HepG2 (cell line): ENCODE data around the gene IGF2BP1. TPM values are rescaled to one million over a fixed set of nuclear protein-coding genes. Genes with fewer than 3 reads are reported as not detected.

Experiments used
- ATF3 ChIP-seq: sonication (generic); formaldehyde crosslinking; IDR thresholded peaks from 2 replicates; pipeline ENCODE4 v1.4.0; 2020; ENCODE audit warnings: missing genetic modification reagents
- CEBPB ChIP-seq: IDR thresholded peaks from 2 replicates; pipeline ENCODE4 v1.6.1; 2011; ENCODE audit warnings: low read depth, low read length, improper control_type of control experiment, borderline replicate concordance
- DNMT1 ChIP-seq: sonication (generic); formaldehyde crosslinking; IDR thresholded peaks from 2 replicates; pipeline ENCODE4 v1.5.1; 2020; ENCODE audit warnings: mild to moderate bottlenecking, missing genetic modification reagents
- HOMEZ ChIP-seq: IDR thresholded peaks from 2 replicates; pipeline ENCODE4 v1.6.1; 2016; ENCODE audit warnings: low read depth
- NR0B2 ChIP-seq: sonication (generic); formaldehyde crosslinking; IDR thresholded peaks from 2 replicates; pipeline ENCODE4 v1.4.0; 2020; ENCODE audit warnings: mild to moderate bottlenecking, missing genetic modification reagents
- NR2F2 ChIP-seq: IDR thresholded peaks from 2 replicates; pipeline ENCODE4 v1.6.1; 2012; ENCODE audit warnings: low read depth, inconsistent platforms, borderline replicate concordance
- PRMT3 ChIP-seq: sonication (generic); formaldehyde crosslinking; IDR thresholded peaks from 2 replicates; pipeline ENCODE4 v1.8.1; 2022; ENCODE audit warnings: low read depth, mild to moderate bottlenecking, moderate library complexity, missing genetic modification reagents, borderline replicate concordance
- RARA ChIP-seq: IDR thresholded peaks from 2 replicates; pipeline ENCODE4 v1.6.1; 2016; ENCODE audit warnings: missing genetic modification reagents, missing compliant biosample characterization
- SMARCE1 ChIP-seq: fragments of 450-650 bp; IDR thresholded peaks from 2 replicates; pipeline ENCODE4 v1.6.1; 2017; ENCODE audit warnings: borderline replicate concordance
- TMF1 ChIP-seq: sonication (generic); formaldehyde crosslinking; IDR thresholded peaks from 2 replicates; pipeline ENCODE4 v1.8.1; 2022; ENCODE audit warnings: low read depth, missing genetic modification reagents
- ZBTB33 ChIP-seq: sonication (generic); formaldehyde crosslinking; IDR thresholded peaks from 2 replicates; pipeline ENCODE4 v1.4.0; 2020; ENCODE audit warnings: missing genetic modification reagents
- ZNF24 ChIP-seq: fragments of 450-650 bp; IDR thresholded peaks from 2 replicates; pipeline ENCODE4 v1.6.1; 2017; ENCODE audit warnings: antibody characterized with exemption, mild to moderate bottlenecking
- ZNF256 ChIP-seq: sonication (generic); formaldehyde crosslinking; conservative IDR thresholded peaks from 2 replicates; pipeline ENCODE4 v1.4.0; 2020; ENCODE audit warnings: missing genetic modification reagents
- ZNF337 ChIP-seq: sonication (generic); formaldehyde crosslinking; IDR thresholded peaks from 2 replicates; pipeline ENCODE4 v1.5.1; 2020; ENCODE audit warnings: missing genetic modification reagents, low read depth, mild to moderate bottlenecking, borderline replicate concordance
- ZNF468 ChIP-seq: sonication (generic); formaldehyde crosslinking; IDR thresholded peaks from 2 replicates; pipeline ENCODE4 v1.8.0; 2022; ENCODE audit warnings: mild to moderate bottlenecking, moderate library complexity, missing genetic modification reagents
- ZNF546 ChIP-seq: sonication (generic); formaldehyde crosslinking; conservative IDR thresholded peaks from 2 replicates; pipeline ENCODE4 v1.8.1; 2023; ENCODE audit warnings: mild to moderate bottlenecking, missing genetic modification reagents
- ZNF570 ChIP-seq: sonication (generic); formaldehyde crosslinking; IDR thresholded peaks from 2 replicates; pipeline ENCODE4 v1.4.0; 2020; ENCODE audit warnings: mild to moderate bottlenecking, missing genetic modification reagents, borderline replicate concordance
- polyA plus RNA-seq, 8 experiments: library from polyadenylated mRNA; depleted of rRNA in 3 of 8; stranded (reverse) in 7 of 8; unstranded in 1 of 8; fragments of >200 nt; fragmentation: Illumina TruSeq in 4 of 8; extraction: Trizol in 4 of 8; gene quantifications; 2 replicates each; pipeline versions ENCODE4 v1.2.1 to v1.2.3, GENCODE V29; 2011 to 2016; ENCODE audit warnings: low read depth in 4 of 8, missing spikeins in 1 of 8, mixed read lengths in 1 of 8; ENCODE audit not compliant: insufficient read depth in 1 of 8
- total RNA-seq, 5 experiments: library from RNA; depleted of rRNA; stranded (reverse); fragments of >200 nt; fragmentation: Illumina TruSeq; extraction: Trizol; gene quantifications; 2 replicates each; pipeline ENCODE4 v1.2.3, GENCODE V29; 2016; ENCODE audit warnings: low read depth in 1 of 5
- TF ChIP-seq, protein P1 (sequence below): sonication (generic); formaldehyde crosslinking; IDR thresholded peaks from 2 replicates; pipeline ENCODE4 v1.4.0; 2020; ENCODE audit warnings: mild to moderate bottlenecking, missing genetic modification reagents
- TF ChIP-seq, protein P2 (sequence below): sonication (generic); formaldehyde crosslinking; IDR thresholded peaks from 2 replicates; pipeline ENCODE4; 2020; ENCODE audit warnings: missing genetic modification reagents, mild to moderate bottlenecking, borderline replicate concordance

The IGF2BP1 gene
- total and polyA plus RNA-seq, 2 of the 13 experiments (the other 11 are each of a cell fraction or from before 2014, with no cell fraction given): 29.7 to 75.1 TPM

- no peak for TF ChIP-seq ZNF546 (CRISPR knock-in tag)
- no peak for TF ChIP-seq TMF1 (CRISPR knock-in tag)
- TF ChIP-seq ZBTB33 (CRISPR knock-in tag): no peak
- no peak for TF ChIP-seq NR2F2
- TF ChIP-seq, protein P1, sequence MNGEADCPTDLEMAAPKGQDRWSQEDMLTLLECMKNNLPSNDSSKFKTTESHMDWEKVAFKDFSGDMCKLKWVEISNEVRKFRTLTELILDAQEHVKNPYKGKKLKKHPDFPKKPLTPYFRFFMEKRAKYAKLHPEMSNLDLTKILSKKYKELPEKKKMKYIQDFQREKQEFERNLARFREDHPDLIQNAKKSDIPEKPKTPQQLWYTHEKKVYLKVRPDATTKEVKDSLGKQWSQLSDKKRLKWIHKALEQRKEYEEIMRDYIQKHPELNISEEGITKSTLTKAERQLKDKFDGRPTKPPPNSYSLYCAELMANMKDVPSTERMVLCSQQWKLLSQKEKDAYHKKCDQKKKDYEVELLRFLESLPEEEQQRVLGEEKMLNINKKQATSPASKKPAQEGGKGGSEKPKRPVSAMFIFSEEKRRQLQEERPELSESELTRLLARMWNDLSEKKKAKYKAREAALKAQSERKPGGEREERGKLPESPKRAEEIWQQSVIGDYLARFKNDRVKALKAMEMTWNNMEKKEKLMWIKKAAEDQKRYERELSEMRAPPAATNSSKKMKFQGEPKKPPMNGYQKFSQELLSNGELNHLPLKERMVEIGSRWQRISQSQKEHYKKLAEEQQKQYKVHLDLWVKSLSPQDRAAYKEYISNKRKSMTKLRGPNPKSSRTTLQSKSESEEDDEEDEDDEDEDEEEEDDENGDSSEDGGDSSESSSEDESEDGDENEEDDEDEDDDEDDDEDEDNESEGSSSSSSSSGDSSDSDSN (CRISPR knock-in tag): no peak
- TF ChIP-seq DNMT1: no peak
- TF ChIP-seq ZNF570 (CRISPR knock-in tag): no peak
- TF ChIP-seq NR0B2 (CRISPR knock-in tag): no peak
- no peak for TF ChIP-seq CEBPB
- no peak; the same call in 1 of the 2 replicates for TF ChIP-seq ZNF256
- no peak for TF ChIP-seq ZNF337
- TF ChIP-seq ZNF468: no peak
- TF ChIP-seq, protein P2, sequence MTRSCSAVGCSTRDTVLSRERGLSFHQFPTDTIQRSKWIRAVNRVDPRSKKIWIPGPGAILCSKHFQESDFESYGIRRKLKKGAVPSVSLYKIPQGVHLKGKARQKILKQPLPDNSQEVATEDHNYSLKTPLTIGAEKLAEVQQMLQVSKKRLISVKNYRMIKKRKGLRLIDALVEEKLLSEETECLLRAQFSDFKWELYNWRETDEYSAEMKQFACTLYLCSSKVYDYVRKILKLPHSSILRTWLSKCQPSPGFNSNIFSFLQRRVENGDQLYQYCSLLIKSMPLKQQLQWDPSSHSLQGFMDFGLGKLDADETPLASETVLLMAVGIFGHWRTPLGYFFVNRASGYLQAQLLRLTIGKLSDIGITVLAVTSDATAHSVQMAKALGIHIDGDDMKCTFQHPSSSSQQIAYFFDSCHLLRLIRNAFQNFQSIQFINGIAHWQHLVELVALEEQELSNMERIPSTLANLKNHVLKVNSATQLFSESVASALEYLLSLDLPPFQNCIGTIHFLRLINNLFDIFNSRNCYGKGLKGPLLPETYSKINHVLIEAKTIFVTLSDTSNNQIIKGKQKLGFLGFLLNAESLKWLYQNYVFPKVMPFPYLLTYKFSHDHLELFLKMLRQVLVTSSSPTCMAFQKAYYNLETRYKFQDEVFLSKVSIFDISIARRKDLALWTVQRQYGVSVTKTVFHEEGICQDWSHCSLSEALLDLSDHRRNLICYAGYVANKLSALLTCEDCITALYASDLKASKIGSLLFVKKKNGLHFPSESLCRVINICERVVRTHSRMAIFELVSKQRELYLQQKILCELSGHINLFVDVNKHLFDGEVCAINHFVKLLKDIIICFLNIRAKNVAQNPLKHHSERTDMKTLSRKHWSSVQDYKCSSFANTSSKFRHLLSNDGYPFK: no peak
- TF ChIP-seq HOMEZ (CRISPR knock-in tag): no peak; the same call in 1 of the 2 replicates
- no peak for TF ChIP-seq ATF3
- TF ChIP-seq RARA: 0 out of 2 replicates have a peak, but pooled peaks have one; percentile 4
- TF ChIP-seq PRMT3 (CRISPR knock-in tag): no peak
- TF ChIP-seq SMARCE1: no peak
- TF ChIP-seq ZNF24: no peak
Observed at GRCh38 chr17:49079840-49080663, 82.9 kb downstream of the IGF2BP1 start (continued).
